ENCODE results near the gene TMEM108. TPM values are rescaled to one million over a fixed set of nuclear protein-coding genes. Genes with fewer than 3 reads are reported as not detected.

TMEM108 gene
- total RNA-seq, 1 donor from 2014 or later, result 1.3 TPM

DNA sequence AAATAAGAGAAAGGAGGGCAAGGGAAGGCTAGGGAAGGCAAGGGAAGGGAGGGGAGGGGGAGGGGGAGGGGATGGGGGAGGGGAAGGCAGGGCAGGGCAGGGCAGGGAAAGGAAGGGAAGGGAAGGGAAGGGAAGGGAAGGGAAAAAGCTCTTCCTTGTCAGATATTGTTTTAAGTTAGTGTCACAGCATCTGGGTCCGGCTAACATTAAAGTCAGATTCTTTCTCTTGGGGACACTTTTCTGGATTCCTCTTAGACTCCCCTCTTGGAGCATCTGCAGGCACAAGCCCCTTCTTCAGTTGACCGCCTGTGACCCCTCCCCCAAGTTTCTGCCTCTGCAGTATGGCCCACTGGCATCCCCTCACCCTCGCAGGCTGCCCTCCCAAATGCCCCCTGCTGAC lies 387.7 kb downstream of the TMEM108 start:
- intact Hi-C loops (cut with DNase I), result no loop called here
- DNase-seq (ENCODE audit: low spot score), result no peak

DNA sequence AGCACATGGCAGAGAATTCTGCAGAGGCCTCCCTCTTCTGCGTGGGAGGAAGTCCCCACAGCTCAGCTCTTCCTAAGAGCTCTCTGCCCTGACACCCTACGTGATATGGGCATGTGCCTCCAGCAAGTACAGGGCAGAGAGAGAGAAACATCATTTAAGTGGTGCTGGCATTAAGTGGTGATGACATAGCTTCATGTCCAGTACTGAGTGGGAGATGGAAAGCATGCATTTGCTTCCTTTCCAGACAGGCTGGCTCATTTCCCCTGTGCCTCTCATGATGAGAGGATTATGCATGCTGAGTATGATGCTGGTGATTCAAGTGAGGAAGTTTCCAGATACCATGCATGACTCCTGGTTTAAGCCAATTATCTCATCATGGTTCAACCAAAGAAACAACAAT lies 388.5 kb downstream of the TMEM108 start:
- intact Hi-C loops (cut with DNase I), result no loop called here
- DNase-seq (ENCODE audit: low spot score), result no peak

DNA sequence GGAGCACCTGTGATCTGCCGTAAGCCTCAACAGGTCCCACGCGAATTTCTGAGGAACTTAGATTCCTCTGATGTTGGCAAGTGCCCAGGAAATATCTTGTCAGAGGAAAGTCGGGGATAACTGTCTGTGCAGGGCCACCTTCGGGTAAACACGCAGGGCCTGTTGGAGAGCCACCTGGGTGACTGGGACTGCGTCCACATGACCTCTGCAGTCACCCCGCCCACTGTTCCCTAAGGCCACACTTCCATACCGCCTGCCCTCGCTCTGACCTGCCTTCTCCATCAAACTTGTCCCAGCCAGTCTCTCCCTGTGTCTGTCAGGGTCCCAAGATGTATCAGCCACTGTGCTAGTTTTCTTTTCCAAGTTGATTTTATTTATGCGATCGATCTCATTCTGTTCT lies 390.4 kb downstream of the TMEM108 start:
- intact Hi-C loops (cut with DNase I), result no loop called here
- DNase-seq (ENCODE audit: low spot score), result no peak

DNA sequence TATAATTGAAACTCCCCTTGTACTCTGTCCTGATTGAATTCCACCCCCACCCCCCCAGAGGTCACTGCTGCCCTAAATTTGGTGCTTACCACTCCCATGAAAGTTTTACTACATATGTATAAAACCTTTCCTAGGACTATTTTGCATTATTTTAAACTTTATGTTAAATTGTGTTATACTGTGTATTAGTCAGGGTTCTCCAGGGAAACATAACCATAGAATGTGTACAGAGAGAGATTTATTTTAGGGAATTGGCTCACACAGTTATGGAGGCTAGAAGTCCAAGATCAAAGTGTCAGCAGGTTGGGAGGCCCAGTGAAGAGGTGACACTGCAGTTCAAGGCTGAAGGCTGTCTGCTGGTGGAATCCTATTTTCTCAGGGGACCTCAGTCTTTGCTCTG lies 390.9 kb downstream of the TMEM108 start:
- DNase-seq (ENCODE audit: low spot score), result no peak
- intact Hi-C loops (cut with DNase I), result no loop called here

DNA sequence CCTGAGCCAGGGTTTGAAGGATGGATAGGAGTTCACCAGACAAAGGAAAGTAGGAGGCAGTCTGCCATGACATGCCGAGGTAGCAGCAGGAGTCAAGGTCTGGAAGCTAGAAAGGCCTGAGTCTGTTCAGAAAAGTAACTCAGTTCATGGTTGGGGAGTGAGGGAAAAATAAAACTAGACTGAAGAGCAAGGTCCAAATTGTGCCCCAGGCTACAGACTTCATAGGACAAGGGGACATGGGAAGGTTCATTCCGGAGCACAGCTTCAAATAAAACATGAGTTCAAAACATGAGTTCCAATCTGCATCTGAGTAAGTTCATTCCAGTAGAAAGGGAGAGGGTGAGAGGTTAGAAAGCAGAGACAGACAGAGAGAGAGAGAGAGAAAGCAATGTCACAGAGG lies 401.4 kb downstream of the TMEM108 start:
- intact Hi-C loops (cut with DNase I), result no loop called here
- no peak for DNase-seq (ENCODE audit: low spot score)

DNA sequence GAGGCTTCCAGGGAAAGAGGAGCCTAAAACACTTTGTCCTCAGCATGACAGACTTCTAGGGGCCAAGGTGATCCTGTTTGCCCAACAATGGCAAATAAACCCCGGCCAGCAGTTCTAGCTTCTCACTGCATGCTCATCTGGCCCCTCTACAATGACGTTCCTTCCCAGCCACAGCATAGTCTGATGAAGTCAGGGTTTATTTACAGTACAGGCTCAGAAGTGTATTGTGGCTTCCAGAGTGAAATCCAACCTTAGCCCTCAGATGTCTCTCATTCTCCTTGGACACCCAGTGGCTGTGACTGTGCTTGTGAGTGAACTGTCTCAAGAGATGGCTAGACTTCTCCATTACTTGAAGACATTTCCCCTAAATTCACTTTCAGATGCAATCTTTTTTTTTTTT lies 402.5 kb downstream of the TMEM108 start:
- DNase-seq (ENCODE audit: low spot score), result no peak
- intact Hi-C loops (cut with DNase I), result no loop called here

DNA sequence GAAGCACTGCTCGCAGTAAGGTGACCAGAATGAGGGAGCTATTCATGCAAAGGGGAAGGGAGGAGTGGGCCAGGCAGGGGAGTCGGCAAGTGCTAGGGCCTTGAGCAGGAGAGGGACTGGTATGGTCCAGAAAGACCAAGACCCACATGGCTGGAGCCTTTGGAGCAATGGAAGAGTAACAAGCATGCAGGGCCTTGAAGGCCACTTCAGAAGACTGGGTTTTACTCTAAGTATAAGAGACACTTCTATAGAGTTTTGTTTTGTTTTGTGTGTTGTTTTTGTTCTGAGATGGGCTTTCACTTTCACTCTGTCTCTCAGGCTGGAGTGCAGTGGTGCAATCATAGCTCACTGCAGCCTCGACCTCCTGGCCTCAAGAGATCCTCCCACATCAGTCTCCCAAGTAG lies 403.7 kb downstream of the TMEM108 start:
- peak; percentile 43 for DNase-seq (ENCODE audit: low spot score)
- intact Hi-C loops (cut with DNase I), result no loop called here

DNA sequence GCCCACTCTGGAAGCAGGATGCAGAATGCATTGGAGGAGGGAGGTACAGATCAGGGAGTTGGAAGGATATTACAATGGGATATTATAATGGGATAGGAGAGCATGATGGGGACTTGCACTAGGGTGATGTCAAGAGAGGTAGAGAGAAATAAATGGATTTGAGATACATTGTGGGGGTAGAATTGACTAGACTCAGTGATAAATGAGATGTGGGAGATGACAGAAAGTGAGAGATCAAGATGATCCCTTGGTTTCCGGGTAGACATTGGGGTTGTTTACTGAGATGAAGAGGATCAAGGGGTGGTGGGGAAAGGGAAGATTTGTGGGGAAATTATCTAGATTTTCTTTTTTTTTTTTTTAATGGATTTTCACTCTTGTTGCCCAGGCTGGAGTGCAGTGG lies 404.3 kb downstream of the TMEM108 start:
- no peak for DNase-seq (ENCODE audit: low spot score)
- intact Hi-C loops (cut with DNase I), result no loop called here

DNA sequence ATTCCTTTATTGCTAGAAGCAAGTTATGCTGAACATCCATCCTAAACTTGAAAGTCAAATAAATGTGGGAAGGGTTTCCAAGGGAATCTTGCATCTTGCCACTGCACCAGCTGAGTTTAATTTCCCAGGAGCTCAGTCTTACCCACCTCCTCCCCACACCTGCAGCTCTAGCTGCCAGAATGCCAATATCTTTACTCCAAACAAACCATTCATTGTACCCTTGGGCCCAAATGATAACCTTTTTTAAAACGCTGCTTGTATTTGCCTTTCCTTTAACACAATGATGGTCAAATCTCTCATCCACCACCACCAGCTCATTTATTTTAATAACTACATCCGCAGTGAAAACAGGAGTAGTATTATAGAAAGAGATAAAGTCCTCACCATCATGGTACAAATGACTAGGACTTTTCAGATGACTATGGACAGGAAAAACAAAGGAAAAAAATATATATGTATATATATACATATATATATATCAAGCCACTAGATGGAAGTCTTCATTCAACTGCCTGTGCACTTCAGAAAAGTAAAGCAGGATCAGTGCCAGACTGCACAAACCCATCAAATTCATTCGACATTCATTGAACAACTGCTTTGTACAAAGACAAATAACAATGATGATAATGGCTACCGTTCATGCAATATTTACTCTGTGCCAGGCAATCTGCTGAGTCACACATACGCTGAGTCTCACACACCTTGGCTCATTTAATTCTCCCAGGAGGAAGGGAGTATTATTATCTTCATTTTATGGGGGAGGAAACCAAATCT lies 405.6 kb downstream of the TMEM108 start:
- no peak for DNase-seq (ENCODE audit: low spot score)
- intact Hi-C loops (cut with DNase I), result no loop called here

DNA sequence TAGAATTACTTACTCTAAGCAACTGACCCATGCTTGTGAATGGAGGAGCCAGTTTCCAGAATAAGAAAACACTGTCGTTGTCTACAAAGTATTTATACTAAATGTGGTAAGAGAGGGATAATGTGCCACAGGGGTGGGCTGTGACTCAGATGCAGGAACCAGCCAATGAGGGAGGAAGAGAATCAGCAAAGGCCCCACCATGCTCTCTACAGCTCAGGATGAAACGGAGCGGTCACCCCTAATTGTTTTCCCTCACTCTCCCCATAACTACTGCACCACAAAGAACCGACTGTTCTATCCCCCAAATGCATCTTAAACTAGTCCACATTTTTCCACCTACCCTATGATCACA lies 406.2 kb downstream of the TMEM108 start:
- intact Hi-C loops (cut with DNase I), result no loop called here

DNA sequence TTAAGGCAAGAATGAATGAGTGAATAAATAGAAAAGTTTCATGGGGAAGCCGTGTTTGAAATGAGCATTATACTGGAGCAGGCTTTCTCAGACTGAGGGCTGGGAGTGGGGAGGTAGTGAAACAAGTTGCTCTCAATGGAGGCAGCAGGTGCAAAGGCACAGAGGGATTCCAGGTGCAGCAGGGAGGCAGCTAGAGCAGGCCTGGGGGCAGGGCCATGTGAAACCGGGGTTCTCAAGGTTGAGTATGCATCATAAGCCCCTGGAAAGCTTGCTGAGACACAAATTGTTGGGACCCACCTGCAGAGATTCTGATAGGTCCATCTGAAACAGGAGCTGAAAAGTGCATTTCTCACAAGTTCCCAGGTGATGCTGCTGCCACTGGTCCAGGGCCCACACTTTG lies 406.9 kb downstream of the TMEM108 start:
- no peak for DNase-seq (ENCODE audit: low spot score)
- intact Hi-C loops (cut with DNase I), result no loop called here

More for the DNA sequence above, 406.2 kb downstream of the TMEM108 start:
- no peak for DNase-seq (ENCODE audit: low spot score)
